OCI-LY1 (cell line): ENCODE data around the gene MARK3.

Experiments
- H2AFZ ChIP-seq: fragments of 200-600 bp; sonication (generic), shearing (Covaris generic); 2 replicates; pipeline ENCODE4 v1.6.0; 2014; ENCODE audit warnings: antibody characterized with exemption, mild to moderate bottlenecking, low read length
- H3F3A ChIP-seq: fragments of 200-600 bp; sonication (generic), shearing (Covaris generic); 2 replicates; pipeline ENCODE4 v1.6.0; 2014; ENCODE audit warnings: mild to moderate bottlenecking, antibody characterized with exemption, low read length, moderate library complexity; ENCODE audit not compliant: insufficient read depth
- H3K27ac ChIP-seq: fragments of 200-600 bp; sonication (generic); 2 replicates; pipeline ENCODE4 v1.5.1; 2014; ENCODE audit warnings: low read length, mixed run types, mild to moderate bottlenecking, low read depth; ENCODE audit not compliant: poor library complexity, severe bottlenecking
- H3K27me3 ChIP-seq: fragments of 200-600 bp; sonication (generic); 2 replicates; pipeline ENCODE4 v1.6.0; 2014; ENCODE audit warnings: antibody characterized with exemption, mild to moderate bottlenecking, low read length, moderate library complexity; ENCODE audit not compliant: insufficient read depth
- H3K36me3 ChIP-seq: fragments of 200-600 bp; sonication (generic); 2 replicates; pipeline ENCODE4 v1.6.1; 2014; ENCODE audit warnings: mild to moderate bottlenecking, antibody characterized with exemption, low read length, moderate library complexity, mixed read lengths; ENCODE audit not compliant: insufficient read depth
- H3K4me1 ChIP-seq: fragments of 200-600 bp; sonication (generic); 2 replicates; pipeline ENCODE4 v1.5.1; 2014; ENCODE audit warnings: mild to moderate bottlenecking, low read length, moderate library complexity; ENCODE audit not compliant: insufficient read depth, severe bottlenecking
- H3K4me2 ChIP-seq: fragments of 200-600 bp; sonication (generic), shearing (Covaris generic); 2 replicates; pipeline ENCODE4 v1.6.1; 2014; ENCODE audit warnings: low read length
- H3K4me3 ChIP-seq: fragments of 200-600 bp; sonication (generic); 2 replicates; pipeline ENCODE4 v1.5.1; 2014; ENCODE audit warnings: low read length, low read depth, mild to moderate bottlenecking, mixed read lengths; ENCODE audit not compliant: poor library complexity, severe bottlenecking
- H3K79me2 ChIP-seq: fragments of 200-600 bp; shearing (Covaris generic); 2 replicates; pipeline ENCODE4 v1.6.1; 2016; ENCODE audit warnings: mixed run types, low read length, mixed read lengths; ENCODE audit not compliant: insufficient read depth
- H3K9ac ChIP-seq: fragments of 200-600 bp; sonication (generic), shearing (Covaris generic); 2 replicates; pipeline ENCODE4 v1.6.1; 2014; ENCODE audit warnings: mild to moderate bottlenecking, low read length, mixed read lengths
- H3K9me2 ChIP-seq: fragments of 200-600 bp; sonication (generic), shearing (Covaris generic); 2 replicates; pipeline ENCODE4 v1.6.1; 2014; ENCODE audit warnings: low read depth, mild to moderate bottlenecking, low read length, mixed read lengths
- H3K9me3 ChIP-seq: fragments of 200-600 bp; shearing (Covaris generic); 2 replicates; pipeline ENCODE4 v1.6.1; 2014; ENCODE audit warnings: low read length, mixed read lengths
- H4K20me1 ChIP-seq: fragments of 200-600 bp; sonication (generic), shearing (Covaris generic); 2 replicates; pipeline ENCODE4 v1.6.0; 2016; ENCODE audit warnings: mild to moderate bottlenecking, low read length; ENCODE audit not compliant: insufficient read depth
- CTCF ChIP-seq: fragments of 200-600 bp; sonication (generic), shearing (Covaris generic); IDR thresholded peaks from 2 replicates; pipeline ENCODE4 v1.5.1; 2017; ENCODE audit warnings: mild to moderate bottlenecking, antibody characterized with exemption, low read length, moderate library complexity, mixed read lengths
- EZH2 ChIP-seq: fragments of 200-600 bp; sonication (generic), shearing (Covaris generic); IDR thresholded peaks from 2 replicates; pipeline ENCODE4 v1.8.0; 2017; ENCODE audit warnings: borderline replicate concordance, mixed run types, mild to moderate bottlenecking, antibody characterized with exemption, low read length, moderate library complexity, mixed read lengths

MARK3 gene

GRCh38 chr14:103463851-103464250 lies 78.6 kb downstream of the MARK3 start:
- Histone ChIP-seq H4K20me1 (no peaks in the 10 kb centered on the region), H3K36me3 (peaks cover 71% of the 10 kb centered on the region)

GRCh38 chr14:103472939-103473338 lies 87.7 kb downstream of the MARK3 start:
- Histone ChIP-seq H3K79me2 (no peaks in the 10 kb centered on the region), H3K4me3 (no peak overlapping the region), H2AFZ (no peak overlapping the region), H3K27ac (no peak overlapping the region), H3K27me3 (no peaks in the 10 kb centered on the region), H3K4me1 (peaks cover 9% of the 10 kb centered on the region), H3K4me2 (no peak overlapping the region), H3K9ac (no peak overlapping the region), H3F3A (no peaks in the 10 kb centered on the region), H3K9me2 (no peaks in the 10 kb centered on the region), H4K20me1 (no peaks in the 10 kb centered on the region), H3K36me3 (peaks cover 72% of the 10 kb centered on the region), H3K9me3 (no peaks in the 10 kb centered on the region)
- no peak for TF ChIP-seq CTCF
- no peak for TF ChIP-seq EZH2

More at GRCh38 chr14:103463851-103464250, 78.6 kb downstream of the MARK3 start:
- Histone ChIP-seq H3K4me2 (no peak overlapping the region), H3K27me3 (no peaks in the 10 kb centered on the region), H3K79me2 (no peaks in the 10 kb centered on the region), H3K9ac (no peak overlapping the region), H3K4me3 (no peak overlapping the region), H3F3A (no peaks in the 10 kb centered on the region), H3K9me2 (no peaks in the 10 kb centered on the region), H3K4me1 (no peaks in the 10 kb centered on the region), H3K9me3 (no peaks in the 10 kb centered on the region), H2AFZ (no peak overlapping the region), H3K27ac (no peak overlapping the region)
- no peak for TF ChIP-seq CTCF
- TF ChIP-seq EZH2: no peak

GRCh38 chr14:103474893-103475292 lies 89.7 kb downstream of the MARK3 start:
- TF ChIP-seq EZH2 (no peak), CTCF (no peak)
- Histone ChIP-seq H3K9ac (no peak overlapping the region), H3K9me2 (no peaks in the 10 kb centered on the region), H4K20me1 (no peaks in the 10 kb centered on the region), H3K4me3 (no peak overlapping the region), H2AFZ (no peak overlapping the region), H3F3A (no peaks in the 10 kb centered on the region), H3K9me3 (no peaks in the 10 kb centered on the region), H3K79me2 (no peaks in the 10 kb centered on the region), H3K4me2 (no peak overlapping the region), H3K4me1 (peaks cover 11% of the 10 kb centered on the region), H3K36me3 (peaks cover 65% of the 10 kb centered on the region), H3K27ac (no peak overlapping the region), H3K27me3 (no peaks in the 10 kb centered on the region)
